PC-3 (cell line): ENCODE data around the gene DSP.

Source experiments
- CTCF ChIP-seq: fragments of 300-600 bp; sonication (generic); conservative IDR thresholded peaks from 2 replicates; pipeline ENCODE4 v1.5.1; 2017; ENCODE audit warnings: antibody characterized with exemption, low read depth, mild to moderate bottlenecking, low read length
- EZH2 ChIP-seq: fragments of 300-600 bp; sonication (generic); IDR thresholded peaks from one replicate; pipeline ENCODE4 v1.6.1; 2017; ENCODE audit warnings: antibody characterized with exemption, mild to moderate bottlenecking, low read length; ENCODE audit not compliant: unreplicated experiment

- TF ChIP-seq CTCF (no peak), EZH2 (no peak)
Observed at GRCh38 chr6:7587631-7588100, 46.2 kb downstream of the DSP start.
